Panc1 (cell line): ENCODE results near the gene RAP1GAP2. TPM values are rescaled to one million over a fixed set of nuclear protein-coding genes. Genes with fewer than 3 reads are reported as not detected.

ENCODE experiments used
- ATAC-seq: fragments of 200-7000 bp; cut with Tn5 transposase; 2 replicates; pipeline ENCODE4 v1.9.1; 2020; ENCODE audit warnings: mild to moderate bottlenecking, moderate library complexity
- BruUV-seq: library from RNA; stranded (reverse); fragments of 400-500 nt; replicated peaks from 2 replicates; lab custom pipeline; 2021; lab: Mats Ljungman, UMichigan
- CTCF ChIA-PET: fragments of 300-600 bp; sonication (Branson Sonifier 250); formaldehyde crosslinking; loops from one replicate; lab custom pipeline; 2022; ENCODE audit warnings: antibody characterized with exemption; lab: Charles Lee
- POLR2A ChIA-PET: fragments of 300-600 bp; sonication (Branson Sonifier 250); formaldehyde crosslinking; loops from one replicate; lab custom pipeline; 2022; ENCODE audit warnings: antibody characterized with exemption; lab: Charles Lee
- DNase-seq: peaks from one replicate; pipeline ENCODE4 v3.0.0-alpha.2; 2010; ENCODE audit warnings: low read depth, low spot score
- H3K27ac ChIP-seq: 2 replicates; pipeline ENCODE4 v1.5.1; 2011; ENCODE audit warnings: mild to moderate bottlenecking, low read length, inconsistent platforms
- H3K27me3 ChIP-seq: fragments of 200-500 bp; sonication (Bioruptor generic); 2 replicates; pipeline ENCODE4 v1.6.0; 2014; ENCODE audit warnings: low read length, inconsistent platforms; ENCODE audit not compliant: control insufficient read depth, insufficient read depth
- H3K36me3 ChIP-seq: fragments of 200-500 bp; sonication (Bioruptor generic); 2 replicates; pipeline ENCODE4 v1.5.1; 2014; ENCODE audit warnings: inconsistent platforms, mild to moderate bottlenecking, low read length, moderate library complexity; ENCODE audit not compliant: control insufficient read depth, insufficient read depth
- H3K4me1 ChIP-seq: 2 replicates; pipeline ENCODE4 v1.5.1; 2011; ENCODE audit warnings: inconsistent platforms, mild to moderate bottlenecking, low read length, moderate library complexity; ENCODE audit not compliant: control insufficient read depth, insufficient read depth
- H3K4me3 ChIP-seq, 2 experiments: 2 replicates each; pipeline ENCODE4 v1.5.1; 2011 to 2012; ENCODE audit warnings: low read depth in 2 of 2, low read length in 2 of 2, mild to moderate bottlenecking in 2 of 2, inconsistent platforms in 1 of 2, moderate library complexity in 1 of 2
- H3K9me3 ChIP-seq: fragments of 200-500 bp; sonication (Bioruptor generic); 2 replicates; pipeline ENCODE4 v1.5.1; 2014; ENCODE audit warnings: low read depth, mild to moderate bottlenecking, inconsistent platforms, low read length, moderate library complexity; ENCODE audit not compliant: control insufficient read depth, insufficient read depth
- POLR2AphosphoS5 ChIP-seq: IDR thresholded peaks from 2 replicates; pipeline ENCODE4 v1.6.1; 2012; ENCODE audit warnings: mild to moderate bottlenecking, low read depth, low read length, moderate library complexity
- REST ChIP-seq, 2 experiments: IDR thresholded peaks; 2 replicates each; pipeline ENCODE4 v1.6.1; 2011 to 2012; ENCODE audit warnings: low read depth in 2 of 2, control low read depth in 1 of 2, low read length in 1 of 2, mild to moderate bottlenecking in 1 of 2, moderate library complexity in 1 of 2; ENCODE audit not compliant: insufficient read depth in 1 of 2
- SIN3A ChIP-seq: IDR thresholded peaks from 2 replicates; pipeline ENCODE4 v1.6.1; 2012; ENCODE audit warnings: low read depth, mild to moderate bottlenecking, low read length, moderate library complexity, borderline replicate concordance; ENCODE audit not compliant: insufficient read depth
- TCF7L2 ChIP-seq: IDR thresholded peaks from 2 replicates; pipeline ENCODE4 v1.6.1; 2011; ENCODE audit warnings: mild to moderate bottlenecking, low read depth, low read length, inconsistent platforms
- in situ Hi-C: cut with HindIII; loops from 2 replicates; pipeline ENCODE4 v1.10.0; 2016; ENCODE audit warnings: low sequenced_read_pairs, low pct_unique_long_range_greater_than_20kb
- intact Hi-C: fragments of 100-400 bp; cut with micrococcal nuclease; formaldehyde crosslinking; loops from one replicate; pipeline ENCODE4 v1.10.0; 2022; ENCODE audit not compliant: unreplicated experiment
- total RNA-seq: library from RNA; stranded (reverse); gene quantifications from one replicate; pipeline ENCODE4 v1.2.1, GENCODE V29; 2021; ENCODE audit not compliant: unreplicated experiment
- TF ChIP-seq, protein P1 (sequence below): fragments of 450-650 bp; IDR thresholded peaks from 2 replicates; pipeline ENCODE4 v1.5.1; 2017; ENCODE audit warnings: mild to moderate bottlenecking

RAP1GAP2 gene
- total RNA-seq, 1 experiment from 2014 or later, result 10.0 TPM

DNA sequence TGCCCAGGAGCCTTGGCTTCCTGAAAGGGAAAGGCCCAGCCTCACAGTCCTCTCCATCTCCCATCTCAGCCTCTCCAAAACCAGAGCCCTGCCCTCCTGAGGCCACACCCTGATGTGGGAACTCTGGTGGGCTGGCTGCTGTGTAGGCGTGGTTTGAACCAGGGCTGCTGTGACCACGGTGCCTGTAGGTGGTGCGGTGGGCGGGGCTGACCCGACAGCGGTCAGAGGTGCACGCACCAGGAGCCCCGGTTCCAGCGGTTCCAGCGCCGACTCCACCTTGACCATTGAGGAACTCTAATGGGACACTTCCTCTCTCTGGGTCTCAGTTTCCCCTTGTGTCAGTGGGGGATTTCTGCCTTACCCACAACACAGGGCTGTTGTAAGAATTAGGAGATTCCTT lies 2.4 kb downstream of the RAP1GAP2 start:
- no peak for DNase-seq
- no peak for TF ChIP-seq SIN3A
- TF ChIP-seq POLR2AphosphoS5, result no peak
- TF ChIP-seq TCF7L2, result no peak
- TF ChIP-seq, protein P1, sequence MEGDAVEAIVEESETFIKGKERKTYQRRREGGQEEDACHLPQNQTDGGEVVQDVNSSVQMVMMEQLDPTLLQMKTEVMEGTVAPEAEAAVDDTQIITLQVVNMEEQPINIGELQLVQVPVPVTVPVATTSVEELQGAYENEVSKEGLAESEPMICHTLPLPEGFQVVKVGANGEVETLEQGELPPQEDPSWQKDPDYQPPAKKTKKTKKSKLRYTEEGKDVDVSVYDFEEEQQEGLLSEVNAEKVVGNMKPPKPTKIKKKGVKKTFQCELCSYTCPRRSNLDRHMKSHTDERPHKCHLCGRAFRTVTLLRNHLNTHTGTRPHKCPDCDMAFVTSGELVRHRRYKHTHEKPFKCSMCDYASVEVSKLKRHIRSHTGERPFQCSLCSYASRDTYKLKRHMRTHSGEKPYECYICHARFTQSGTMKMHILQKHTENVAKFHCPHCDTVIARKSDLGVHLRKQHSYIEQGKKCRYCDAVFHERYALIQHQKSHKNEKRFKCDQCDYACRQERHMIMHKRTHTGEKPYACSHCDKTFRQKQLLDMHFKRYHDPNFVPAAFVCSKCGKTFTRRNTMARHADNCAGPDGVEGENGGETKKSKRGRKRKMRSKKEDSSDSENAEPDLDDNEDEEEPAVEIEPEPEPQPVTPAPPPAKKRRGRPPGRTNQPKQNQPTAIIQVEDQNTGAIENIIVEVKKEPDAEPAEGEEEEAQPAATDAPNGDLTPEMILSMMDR, result no peak
- no peak for TF ChIP-seq REST (IDR thresholded peaks at IDR 0.05; ENCODE audit: insufficient read depth in 1 of 2, low read depth in 2 of 2, low read length in 1 of 2)
- Histone ChIP-seq H3K27ac (no peak overlapping the region), H3K36me3 (no peaks in the 10 kb centered on the region), H3K9me3 (no peaks in the 10 kb centered on the region), H3K27me3 (no peaks in the 10 kb centered on the region), H3K4me1 (no peaks in the 10 kb centered on the region), H3K4me3 (no peak overlapping the region)
- intact Hi-C loops (no loop called here), in situ Hi-C loops (no loop called here)
- no TSS peak for BruUV-seq
- ATAC-seq, result no peak
- ChIA-PET POLR2A (no interaction called here), CTCF (no interaction called here)

DNA sequence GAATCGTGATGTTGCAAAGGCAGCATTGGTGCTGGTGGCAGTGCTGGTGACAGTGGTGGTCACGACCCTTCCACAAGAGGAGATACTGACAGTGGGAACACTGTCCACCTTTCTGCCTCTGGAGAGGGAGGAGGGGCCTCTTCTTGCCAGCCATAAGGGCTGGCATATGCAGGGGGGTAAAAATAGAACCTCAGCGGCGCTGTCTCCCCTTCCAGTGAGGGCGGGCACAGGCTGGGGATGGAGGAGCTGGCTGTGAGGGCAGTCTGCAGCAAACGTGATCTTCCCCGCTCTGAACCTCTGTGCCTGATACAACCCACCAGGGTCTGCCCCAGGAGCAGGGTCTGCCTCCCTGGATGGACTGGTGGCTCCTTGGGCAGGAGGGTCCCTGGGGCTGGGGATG lies 3.4 kb downstream of the RAP1GAP2 start:
- Histone ChIP-seq H3K27me3 (no peaks in the 10 kb centered on the region), H3K36me3 (no peaks in the 10 kb centered on the region), H3K4me1 (no peaks in the 10 kb centered on the region), H3K4me3 (no peak overlapping the region), H3K9me3 (no peaks in the 10 kb centered on the region), H3K27ac (no peak overlapping the region)
- ATAC-seq, result no peak
- TF ChIP-seq POLR2AphosphoS5 (no peak), SIN3A (no peak), REST (IDR thresholded peaks at IDR 0.05; ENCODE audit: insufficient read depth in 1 of 2, low read depth in 2 of 2, low read length in 1 of 2) (no peak), TCF7L2 (no peak)
- TF ChIP-seq, protein P1, result no peak
- in situ Hi-C loops, result no loop called here
- ChIA-PET CTCF (no interaction called here), POLR2A (no interaction called here)
- intact Hi-C loops, result no loop called here
- DNase-seq, result no peak
- BruUV-seq, result no TSS peak
